Keratinocyte (primary cell): ENCODE measurements around the gene ATXN7L1.

ENCODE experiments used
- EZH2 ChIP-seq: IDR thresholded peaks from one replicate; pipeline ENCODE4 v1.6.1; 2012; ENCODE audit warnings: inconsistent platforms, mild to moderate bottlenecking, low read length, moderate library complexity
- TF ChIP-seq, protein P1 (sequence below), 3 experiments: IDR thresholded peaks in 1 of 3; conservative IDR thresholded peaks in 1 of 3; optimal IDR thresholded peaks in 1 of 3; 2 replicates in 2 of 3; 3 replicates in 1 of 3; pipeline versions ENCODE3 to v1.5.1; 2011; ENCODE audit warnings: low read length in 3 of 3, mild to moderate bottlenecking in 3 of 3, moderate library complexity in 2 of 3, control low read depth in 1 of 3, inconsistent platforms in 1 of 3; ENCODE audit not compliant: insufficient read depth in 2 of 3; ENCODE audit errors: extremely low read depth in 1 of 3

DNA sequence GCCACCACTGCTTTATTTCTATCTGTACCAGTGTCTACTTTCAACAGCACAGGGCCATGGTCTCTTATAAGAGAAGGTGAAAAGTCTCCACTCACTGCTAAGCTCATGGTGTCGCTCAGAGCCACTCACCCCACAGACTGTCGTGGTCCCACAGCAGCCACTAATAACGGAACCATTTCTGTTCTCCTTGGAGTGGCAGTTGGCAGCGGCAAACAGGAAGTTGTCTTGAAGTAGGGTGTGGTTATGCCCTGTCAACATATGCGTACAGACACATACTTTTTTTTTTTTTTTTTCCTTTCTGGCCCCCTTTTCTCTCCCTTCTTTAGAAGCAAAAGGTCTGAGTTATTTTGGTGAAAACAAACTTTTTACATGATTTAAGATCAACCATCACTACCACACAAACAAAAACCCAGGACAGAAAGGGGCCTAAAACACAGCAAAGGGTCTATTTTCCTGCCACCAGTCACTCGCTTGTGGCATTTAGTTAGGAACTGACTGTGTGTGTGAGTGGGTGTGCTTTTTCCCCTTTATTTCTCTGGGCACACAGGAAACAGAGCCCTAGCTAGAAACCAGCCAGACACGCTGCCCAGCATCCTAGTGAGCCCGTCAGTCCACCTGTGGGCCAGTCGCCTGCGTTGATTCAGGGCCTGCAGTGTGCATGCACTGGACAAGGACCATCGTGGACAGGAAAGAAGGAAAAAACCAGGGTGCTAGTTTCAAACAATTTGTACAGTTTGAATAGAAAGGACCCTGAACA lies 198.4 kb downstream of the ATXN7L1 start:
- TF ChIP-seq, protein P1, sequence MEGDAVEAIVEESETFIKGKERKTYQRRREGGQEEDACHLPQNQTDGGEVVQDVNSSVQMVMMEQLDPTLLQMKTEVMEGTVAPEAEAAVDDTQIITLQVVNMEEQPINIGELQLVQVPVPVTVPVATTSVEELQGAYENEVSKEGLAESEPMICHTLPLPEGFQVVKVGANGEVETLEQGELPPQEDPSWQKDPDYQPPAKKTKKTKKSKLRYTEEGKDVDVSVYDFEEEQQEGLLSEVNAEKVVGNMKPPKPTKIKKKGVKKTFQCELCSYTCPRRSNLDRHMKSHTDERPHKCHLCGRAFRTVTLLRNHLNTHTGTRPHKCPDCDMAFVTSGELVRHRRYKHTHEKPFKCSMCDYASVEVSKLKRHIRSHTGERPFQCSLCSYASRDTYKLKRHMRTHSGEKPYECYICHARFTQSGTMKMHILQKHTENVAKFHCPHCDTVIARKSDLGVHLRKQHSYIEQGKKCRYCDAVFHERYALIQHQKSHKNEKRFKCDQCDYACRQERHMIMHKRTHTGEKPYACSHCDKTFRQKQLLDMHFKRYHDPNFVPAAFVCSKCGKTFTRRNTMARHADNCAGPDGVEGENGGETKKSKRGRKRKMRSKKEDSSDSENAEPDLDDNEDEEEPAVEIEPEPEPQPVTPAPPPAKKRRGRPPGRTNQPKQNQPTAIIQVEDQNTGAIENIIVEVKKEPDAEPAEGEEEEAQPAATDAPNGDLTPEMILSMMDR (optimal IDR thresholded peaks at IDR 0.05 in 1 of 3, IDR thresholded peaks at IDR 0.05 in 1 of 3, conservative IDR thresholded peaks at IDR 0.05 in 1 of 3; ENCODE audit: extremely low read depth in 1 of 3, insufficient read depth in 2 of 3, low read length in 3 of 3) = no peak
- TF ChIP-seq EZH2 = no peak
